ENCODE measurements around the gene TRMT10B. TPM values are rescaled to one million over a fixed set of nuclear protein-coding genes. Genes with fewer than 3 reads are reported as not detected.
A peak's percentile ranks its signal among the peaks of the same experiment; 100 is the strongest.

Gene TRMT10B
- 1 to 10 TPM; 5.3 to 9.7 (median 7.9) TPM for total RNA-seq
- 1 to 10 TPM; 1.8 to 6.0 (median 5.7) TPM for polyA plus RNA-seq

DNA sequence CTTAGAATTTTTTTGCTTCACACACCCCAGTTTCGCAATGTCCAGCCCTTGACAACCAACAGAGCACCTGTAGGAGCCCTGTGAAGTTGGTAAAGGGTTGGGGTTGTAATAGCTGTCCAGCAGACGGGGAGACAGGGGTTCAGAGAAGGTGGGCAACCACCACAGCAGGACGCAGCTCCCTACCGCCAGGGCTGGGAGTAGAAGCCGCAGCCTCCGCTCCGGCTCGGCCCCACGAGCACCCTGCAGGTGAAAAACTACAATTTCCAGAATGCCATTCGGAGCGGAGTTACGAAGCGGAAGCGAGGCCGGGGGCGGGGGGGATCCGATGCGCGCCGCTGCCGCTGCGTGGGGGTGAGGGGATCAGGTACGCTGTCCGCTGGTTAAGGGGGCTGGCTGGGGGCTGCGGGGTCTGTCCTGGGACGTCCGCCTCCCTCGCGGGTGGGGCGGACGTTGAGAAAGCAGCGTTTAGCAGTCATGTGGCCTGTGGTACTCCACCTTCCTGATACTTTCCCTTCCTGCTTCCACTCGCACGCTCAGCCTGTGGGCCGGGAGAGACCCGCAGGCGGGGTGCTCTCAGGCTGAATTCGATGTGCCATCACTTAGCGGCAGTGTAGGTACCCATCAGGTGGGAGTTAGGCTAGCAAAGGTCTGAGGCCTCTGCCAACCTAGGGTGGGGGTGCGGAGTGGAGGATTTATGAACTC is at the start of gene TRMT10B:
TSS of gene TRMT10B (plus strand) at position 317 of the 702 bp plus-strand sequence. CDS start 8,127 bp downstream, outside the sequence.
- TF ChIP-seq POLR2AphosphoS5 (IDR thresholded peaks at IDR 0.05) (peak in 3 of 4 donors; percentile 11 to 45 (median 39)), CTCF (IDR thresholded peaks at IDR 0.05) (peak in 2 of 4 experiments; percentile 20 to 21), EP300 (IDR thresholded peaks at IDR 0.05) (no peak), POLR2A (IDR thresholded peaks at IDR 0.05) (peak; percentile 8 to 14)
- intact Hi-C loops (cut with DNase I) = loop anchor here (5.0 to 10.0 kb wide), 3 partner anchors 161 to 611 kb away; partner anchors contain the start of genes POLR1E and TOMM5
- Histone ChIP-seq H3K4me1 (peaks cover 0 to 10% (median 7%) of the 10 kb centered on the region in 4 donors), H3K9me3 (no peaks in the 10 kb centered on the region), H3K27ac (peak within 1 kb of the TSS; percentile 79 to 86 (median 81)), H3K4me3 (peak within 1 kb of the TSS; percentile 67 to 80 (median 68)), H3K36me3 (no peaks in the 10 kb centered on the region), H3K27me3 (no peaks in the 10 kb centered on the region)
- WGBS, 2 donors = 3% methylated on average over 40 of the region's 40 CpGs
- peak; percentile 75 for DNase-seq

DNA sequence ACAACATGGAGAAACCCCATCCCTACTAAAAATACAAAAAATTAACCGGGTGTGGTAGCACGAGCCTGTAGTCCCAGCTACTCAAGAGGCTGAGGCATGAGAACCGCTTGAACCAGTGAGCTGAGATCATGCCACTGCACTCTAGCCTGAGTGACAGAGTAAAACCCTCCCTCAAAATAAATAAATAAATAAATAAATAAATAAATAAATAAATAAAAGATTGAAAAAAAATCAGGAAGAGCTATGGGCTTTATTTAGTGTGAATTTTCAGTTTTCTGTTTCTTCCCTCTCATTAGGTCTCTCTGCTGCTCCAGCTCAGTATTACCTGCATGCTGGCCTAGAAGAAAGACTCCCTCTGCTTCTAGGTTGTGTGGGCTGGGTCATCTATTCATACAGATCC is 47.8 kb upstream of the TRMT10B start:
- 79 to 85% methylated on average over 3 of the region's 3 CpGs for WGBS, 2 donors
- Histone ChIP-seq H3K36me3 (no peaks in the 10 kb centered on the region), H3K4me1 (no peaks in the 10 kb centered on the region), H3K4me3 (no peak overlapping the region), H3K27ac (no peak overlapping the region), H3K9me3 (no peaks in the 10 kb centered on the region), H3K27me3 (no peaks in the 10 kb centered on the region)
- DNase-seq = no peak
- intact Hi-C loops (cut with DNase I) = no loop called here
- TF ChIP-seq EP300 (IDR thresholded peaks at IDR 0.05) (no peak), POLR2A (IDR thresholded peaks at IDR 0.05) (no peak), CTCF (IDR thresholded peaks at IDR 0.05) (no peak), POLR2AphosphoS5 (IDR thresholded peaks at IDR 0.05) (no peak)

GRCh38 chr9:37706290-37706689 is 47.3 kb upstream of the TRMT10B start:
- Histone ChIP-seq H3K9me3 (no peaks in the 10 kb centered on the region), H3K4me1 (no peaks in the 10 kb centered on the region), H3K27ac (no peak overlapping the region), H3K4me3 (no peak overlapping the region), H3K27me3 (no peaks in the 10 kb centered on the region), H3K36me3 (no peaks in the 10 kb centered on the region)
- 85 to 89% methylated on average over 3 of the region's 3 CpGs for WGBS, 2 donors
- intact Hi-C loops (cut with DNase I) = no loop called here
- no peak for DNase-seq
- TF ChIP-seq POLR2AphosphoS5 (IDR thresholded peaks at IDR 0.05) (no peak), POLR2A (IDR thresholded peaks at IDR 0.05) (no peak), EP300 (IDR thresholded peaks at IDR 0.05) (no peak), CTCF (IDR thresholded peaks at IDR 0.05) (no peak)

DNA sequence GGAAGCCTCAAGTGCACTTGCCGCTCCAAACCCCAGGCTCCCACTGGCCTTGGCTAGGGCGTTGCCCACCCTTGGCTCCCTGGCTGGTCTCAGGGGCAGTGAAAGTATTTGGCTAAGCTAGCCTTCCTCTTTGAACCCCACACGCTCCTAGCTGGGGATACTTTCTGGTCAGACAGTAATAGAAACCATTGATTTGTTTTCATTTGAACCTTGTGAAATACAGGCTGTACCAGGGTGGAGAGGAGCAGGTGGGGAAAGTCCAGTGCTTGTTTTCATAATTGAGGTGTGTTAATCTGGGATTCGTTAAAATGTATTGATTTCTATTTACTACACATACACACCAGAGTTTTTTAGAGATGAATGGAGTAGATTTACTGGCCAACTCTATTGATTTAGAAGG is 45.9 kb upstream of the TRMT10B start:
- H3K27ac ChIP-seq = no peak overlapping the region
- H3K9me3 ChIP-seq = no peaks in the 10 kb centered on the region
- 81 to 89% methylated on average over 4 of the region's 4 CpGs for WGBS, 2 donors
- no peak for DNase-seq
- no peak overlapping the region for H3K4me3 ChIP-seq
- H3K4me1 ChIP-seq = no peaks in the 10 kb centered on the region
- intact Hi-C loops (cut with DNase I) = no loop called here
- H3K27me3 ChIP-seq = no peaks in the 10 kb centered on the region
- H3K36me3 ChIP-seq = no peaks in the 10 kb centered on the region
- TF ChIP-seq POLR2A (IDR thresholded peaks at IDR 0.05) (no peak), CTCF (IDR thresholded peaks at IDR 0.05) (no peak), POLR2AphosphoS5 (IDR thresholded peaks at IDR 0.05) (no peak), EP300 (IDR thresholded peaks at IDR 0.05) (no peak)

Measured in sigmoid colon (tissue), 7 donors.